Liver (tissue), 3 donors: ENCODE data around the gene DEK.

Experiments used
- FOXA1 ChIP-seq: IDR thresholded peaks from 2 replicates; pipeline ENCODE4 v1.6.1; 2016; ENCODE audit warnings: antibody characterized with exemption
- GABPA ChIP-seq, 2 donors: IDR thresholded peaks in 1 of 2; conservative IDR thresholded peaks in 1 of 2; 2 replicates each; pipeline ENCODE4 v1.6.1; 2016; ENCODE audit warnings: antibody characterized with exemption in 2 of 2, mild to moderate bottlenecking in 1 of 2, moderate library complexity in 1 of 2
- SP1 ChIP-seq: IDR thresholded peaks from 2 replicates; pipeline ENCODE4 v1.6.1; 2018; ENCODE audit warnings: antibody characterized with exemption, mild to moderate bottlenecking
- TAF1 ChIP-seq: conservative IDR thresholded peaks from 2 replicates; pipeline ENCODE4 v1.6.1; 2016; ENCODE audit warnings: antibody characterized with exemption, mild to moderate bottlenecking
- YY1 ChIP-seq: IDR thresholded peaks from 2 replicates; pipeline ENCODE4 v1.6.1; 2016; ENCODE audit warnings: antibody characterized with exemption, mild to moderate bottlenecking
- TF ChIP-seq, protein P1 (sequence below): fragments of 150-350 bp; IDR thresholded peaks from 2 replicates; pipeline ENCODE4 v1.5.1; 2017; ENCODE audit warnings: improper control_type of control experiment, low read depth, low read length; ENCODE audit not compliant: missing input control
- TF ChIP-seq, protein P2 (sequence below): IDR thresholded peaks from 2 replicates; pipeline ENCODE4 v1.6.1; 2016; ENCODE audit warnings: antibody characterized with exemption, mild to moderate bottlenecking
- TF ChIP-seq, protein P3 (sequence below): IDR thresholded peaks from 2 replicates; pipeline ENCODE4 v1.6.1; 2016; ENCODE audit warnings: antibody characterized with exemption
- TF ChIP-seq, protein P4 (sequence below): IDR thresholded peaks from 2 replicates; pipeline ENCODE4 v1.6.1; 2016; ENCODE audit warnings: antibody characterized with exemption
- donor health status: healthy.
- donor health status: healthy.

DNA sequence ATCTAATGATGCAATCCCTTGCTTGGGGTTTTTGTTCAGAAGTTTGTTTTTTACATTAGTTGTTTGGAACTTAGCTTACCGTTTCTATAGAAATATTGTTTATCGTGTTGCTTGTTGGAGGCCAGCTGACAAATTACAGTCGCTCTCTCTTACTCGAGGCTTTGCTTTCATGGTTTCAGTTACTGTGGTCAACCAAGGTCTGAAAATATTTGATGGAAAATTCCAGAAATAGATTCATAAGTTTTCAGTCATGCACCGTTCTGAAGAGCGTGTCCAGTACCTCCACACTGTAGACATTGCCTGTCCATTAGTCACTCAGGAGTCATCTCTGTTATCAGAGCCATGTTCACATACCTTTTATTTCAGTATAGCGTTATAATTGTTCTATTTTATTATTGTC is 47.9 kb downstream of the DEK start:
- TF ChIP-seq, protein P1, sequence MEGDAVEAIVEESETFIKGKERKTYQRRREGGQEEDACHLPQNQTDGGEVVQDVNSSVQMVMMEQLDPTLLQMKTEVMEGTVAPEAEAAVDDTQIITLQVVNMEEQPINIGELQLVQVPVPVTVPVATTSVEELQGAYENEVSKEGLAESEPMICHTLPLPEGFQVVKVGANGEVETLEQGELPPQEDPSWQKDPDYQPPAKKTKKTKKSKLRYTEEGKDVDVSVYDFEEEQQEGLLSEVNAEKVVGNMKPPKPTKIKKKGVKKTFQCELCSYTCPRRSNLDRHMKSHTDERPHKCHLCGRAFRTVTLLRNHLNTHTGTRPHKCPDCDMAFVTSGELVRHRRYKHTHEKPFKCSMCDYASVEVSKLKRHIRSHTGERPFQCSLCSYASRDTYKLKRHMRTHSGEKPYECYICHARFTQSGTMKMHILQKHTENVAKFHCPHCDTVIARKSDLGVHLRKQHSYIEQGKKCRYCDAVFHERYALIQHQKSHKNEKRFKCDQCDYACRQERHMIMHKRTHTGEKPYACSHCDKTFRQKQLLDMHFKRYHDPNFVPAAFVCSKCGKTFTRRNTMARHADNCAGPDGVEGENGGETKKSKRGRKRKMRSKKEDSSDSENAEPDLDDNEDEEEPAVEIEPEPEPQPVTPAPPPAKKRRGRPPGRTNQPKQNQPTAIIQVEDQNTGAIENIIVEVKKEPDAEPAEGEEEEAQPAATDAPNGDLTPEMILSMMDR: no peak
- TF ChIP-seq FOXA1: no peak
- TF ChIP-seq, protein P2, sequence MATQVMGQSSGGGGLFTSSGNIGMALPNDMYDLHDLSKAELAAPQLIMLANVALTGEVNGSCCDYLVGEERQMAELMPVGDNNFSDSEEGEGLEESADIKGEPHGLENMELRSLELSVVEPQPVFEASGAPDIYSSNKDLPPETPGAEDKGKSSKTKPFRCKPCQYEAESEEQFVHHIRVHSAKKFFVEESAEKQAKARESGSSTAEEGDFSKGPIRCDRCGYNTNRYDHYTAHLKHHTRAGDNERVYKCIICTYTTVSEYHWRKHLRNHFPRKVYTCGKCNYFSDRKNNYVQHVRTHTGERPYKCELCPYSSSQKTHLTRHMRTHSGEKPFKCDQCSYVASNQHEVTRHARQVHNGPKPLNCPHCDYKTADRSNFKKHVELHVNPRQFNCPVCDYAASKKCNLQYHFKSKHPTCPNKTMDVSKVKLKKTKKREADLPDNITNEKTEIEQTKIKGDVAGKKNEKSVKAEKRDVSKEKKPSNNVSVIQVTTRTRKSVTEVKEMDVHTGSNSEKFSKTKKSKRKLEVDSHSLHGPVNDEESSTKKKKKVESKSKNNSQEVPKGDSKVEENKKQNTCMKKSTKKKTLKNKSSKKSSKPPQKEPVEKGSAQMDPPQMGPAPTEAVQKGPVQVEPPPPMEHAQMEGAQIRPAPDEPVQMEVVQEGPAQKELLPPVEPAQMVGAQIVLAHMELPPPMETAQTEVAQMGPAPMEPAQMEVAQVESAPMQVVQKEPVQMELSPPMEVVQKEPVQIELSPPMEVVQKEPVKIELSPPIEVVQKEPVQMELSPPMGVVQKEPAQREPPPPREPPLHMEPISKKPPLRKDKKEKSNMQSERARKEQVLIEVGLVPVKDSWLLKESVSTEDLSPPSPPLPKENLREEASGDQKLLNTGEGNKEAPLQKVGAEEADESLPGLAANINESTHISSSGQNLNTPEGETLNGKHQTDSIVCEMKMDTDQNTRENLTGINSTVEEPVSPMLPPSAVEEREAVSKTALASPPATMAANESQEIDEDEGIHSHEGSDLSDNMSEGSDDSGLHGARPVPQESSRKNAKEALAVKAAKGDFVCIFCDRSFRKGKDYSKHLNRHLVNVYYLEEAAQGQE: no peak
- TF ChIP-seq, protein P3, sequence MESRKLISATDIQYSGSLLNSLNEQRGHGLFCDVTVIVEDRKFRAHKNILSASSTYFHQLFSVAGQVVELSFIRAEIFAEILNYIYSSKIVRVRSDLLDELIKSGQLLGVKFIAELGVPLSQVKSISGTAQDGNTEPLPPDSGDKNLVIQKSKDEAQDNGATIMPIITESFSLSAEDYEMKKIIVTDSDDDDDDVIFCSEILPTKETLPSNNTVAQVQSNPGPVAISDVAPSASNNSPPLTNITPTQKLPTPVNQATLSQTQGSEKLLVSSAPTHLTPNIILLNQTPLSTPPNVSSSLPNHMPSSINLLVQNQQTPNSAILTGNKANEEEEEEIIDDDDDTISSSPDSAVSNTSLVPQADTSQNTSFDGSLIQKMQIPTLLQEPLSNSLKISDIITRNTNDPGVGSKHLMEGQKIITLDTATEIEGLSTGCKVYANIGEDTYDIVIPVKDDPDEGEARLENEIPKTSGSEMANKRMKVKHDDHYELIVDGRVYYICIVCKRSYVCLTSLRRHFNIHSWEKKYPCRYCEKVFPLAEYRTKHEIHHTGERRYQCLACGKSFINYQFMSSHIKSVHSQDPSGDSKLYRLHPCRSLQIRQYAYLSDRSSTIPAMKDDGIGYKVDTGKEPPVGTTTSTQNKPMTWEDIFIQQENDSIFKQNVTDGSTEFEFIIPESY: no peak
- TF ChIP-seq, protein P4, sequence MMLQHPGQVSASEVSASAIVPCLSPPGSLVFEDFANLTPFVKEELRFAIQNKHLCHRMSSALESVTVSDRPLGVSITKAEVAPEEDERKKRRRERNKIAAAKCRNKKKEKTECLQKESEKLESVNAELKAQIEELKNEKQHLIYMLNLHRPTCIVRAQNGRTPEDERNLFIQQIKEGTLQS: no peak
- no peak for TF ChIP-seq TAF1
- no peak for TF ChIP-seq GABPA (IDR thresholded peaks at IDR 0.05 in 1 of 2, conservative IDR thresholded peaks at IDR 0.05 in 1 of 2)
- TF ChIP-seq SP1: no peak
- no peak for TF ChIP-seq YY1
